AG04450 (cell line): ENCODE data around the gene FYCO1. TPM values are rescaled to one million over a fixed set of nuclear protein-coding genes. Genes with fewer than 3 reads are reported as not detected.

Experiments used
- CTCF ChIA-PET: fragments of 300-600, 350-600 bp; formaldehyde crosslinking; extraction: SDS; loops from one replicate; lab custom pipeline; 2022; ENCODE audit warnings: antibody characterized with exemption, inconsistent platforms; lab: Charles Lee
- POLR2A ChIA-PET: fragments of 350-600 bp; formaldehyde crosslinking; extraction: SDS; loops from one replicate; lab custom pipeline; 2021; ENCODE audit warnings: antibody characterized with exemption, inconsistent platforms; lab: Yijun Ruan, JAX
- DNase-seq: peaks from one replicate; pipeline ENCODE4 v3.0.0-alpha.2; 2011; ENCODE audit warnings: low read depth, low spot score
- H3K27ac ChIP-seq: one replicate; pipeline ENCODE4 v1.5.1; 2012; ENCODE audit warnings: low read depth, low read length, control low read depth
- H3K27me3 ChIP-seq: one replicate; pipeline ENCODE4 v1.6.0; 2012; ENCODE audit warnings: low read length; ENCODE audit not compliant: control insufficient read depth, insufficient read depth
- H3K4me3 ChIP-seq: 2 replicates; pipeline ENCODE4 v1.5.1; 2011; ENCODE audit warnings: mild to moderate bottlenecking, low read depth, low read length, control low read depth
- H3K9me3 ChIP-seq: 2 replicates; pipeline ENCODE4 v1.5.1; 2012; ENCODE audit warnings: low read length; ENCODE audit not compliant: control insufficient read depth, insufficient read depth
- CTCF ChIP-seq: IDR thresholded peaks from 2 replicates; pipeline ENCODE4 v1.5.1; 2011; ENCODE audit warnings: low read depth, low read length, control low read depth, inconsistent platforms
- polyA plus RNA-seq: library from polyadenylated mRNA; depleted of rRNA; stranded (reverse); fragments of >200 nt; gene quantifications from 2 replicates; pipeline ENCODE4 v1.2.3, GENCODE V29; 2011

FYCO1 gene
- polyA plus RNA-seq, 1 experiment = 14.3 TPM

GRCh38 chr3:45874677-45875346, 120.8 kb downstream of the FYCO1 start:
- H3K27ac ChIP-seq = no peak overlapping the region
- no peak for DNase-seq
- H3K27me3 ChIP-seq = peaks cover 33% of the 10 kb centered on the region
- ChIA-PET CTCF (interaction anchor here (1.1 kb wide), 1 partner anchor 204 kb away, joined by 3 read pairs; no protein-coding TSS in a partner anchor), POLR2A (interaction anchor here (0.6 kb wide), 1 partner anchor 40 kb away, joined by 3 read pairs; no protein-coding TSS in a partner anchor)
- no peak overlapping the region for H3K4me3 ChIP-seq
- no peaks in the 10 kb centered on the region for H3K9me3 ChIP-seq
- TF ChIP-seq CTCF = no peak

GRCh38 chr3:45873638-45874037, 122.0 kb downstream of the FYCO1 start:
- ChIA-PET CTCF (no interaction called here), POLR2A (no interaction called here)
- Histone ChIP-seq H3K27me3 (peaks cover 39% of the 10 kb centered on the region), H3K4me3 (no peak overlapping the region), H3K9me3 (no peaks in the 10 kb centered on the region), H3K27ac (no peak overlapping the region)
- DNase-seq = no peak
- TF ChIP-seq CTCF = no peak

- H3K27me3 ChIP-seq = peaks cover 40% of the 10 kb centered on the region
- no peak for DNase-seq
- H3K27ac ChIP-seq = no peak overlapping the region
- POLR2A ChIA-PET = no interaction called here
- H3K4me3 ChIP-seq = no peak overlapping the region
- TF ChIP-seq CTCF = no peak
- CTCF ChIA-PET = no interaction called here
- no peaks in the 10 kb centered on the region for H3K9me3 ChIP-seq
Measured at GRCh38 chr3:45873036-45873435, 122.6 kb downstream of the FYCO1 start.

GRCh38 chr3:45872569-45872968, 123.1 kb downstream of the FYCO1 start:
- POLR2A ChIA-PET = no interaction called here
- CTCF ChIA-PET = no interaction called here
- DNase-seq = no peak

More at GRCh38 chr3:45872569-45872968, 123.1 kb downstream of the FYCO1 start:
- Histone ChIP-seq H3K9me3 (no peaks in the 10 kb centered on the region), H3K4me3 (no peak overlapping the region), H3K27me3 (peaks cover 40% of the 10 kb centered on the region), H3K27ac (no peak overlapping the region)
- TF ChIP-seq CTCF = no peak
